SKM-1 (cell line): Measurements from ENCODE around the gene ELMOD1.

Experiments used
- DNase-seq: peaks from one replicate; lab custom pipeline; 2025; ENCODE audit not compliant: unreplicated experiment; lab: John Stamatoyannopoulos, UW

ELMOD1 gene

GRCh38 chr11:107583629-107584195, 7.2 kb upstream of the ELMOD1 start:
- no peak for DNase-seq

GRCh38 chr11:107587306-107587979, 3.5 kb upstream of the ELMOD1 start:
- no peak for DNase-seq

GRCh38 chr11:107591378-107592230, 657 bp downstream of the ELMOD1 start:
- no peak for DNase-seq

DNA sequence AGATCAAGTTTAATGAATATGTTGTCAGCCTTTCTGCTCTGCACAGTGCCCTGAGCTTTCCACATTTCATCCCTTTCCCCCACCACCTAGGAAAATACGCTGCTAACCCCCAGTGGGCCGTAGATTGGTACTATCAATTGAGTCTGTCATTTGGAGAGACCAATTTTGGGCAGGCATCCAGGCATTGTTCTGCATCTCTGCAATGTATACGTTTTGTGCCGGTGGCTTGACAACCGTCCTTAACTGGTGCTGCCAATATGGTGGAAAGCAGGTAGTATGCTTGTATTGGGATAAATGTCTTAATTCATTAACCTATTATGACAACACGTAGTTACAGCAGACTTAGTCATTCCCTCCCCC, 1.3 kb downstream of the ELMOD1 start:
- no peak for DNase-seq

DNA sequence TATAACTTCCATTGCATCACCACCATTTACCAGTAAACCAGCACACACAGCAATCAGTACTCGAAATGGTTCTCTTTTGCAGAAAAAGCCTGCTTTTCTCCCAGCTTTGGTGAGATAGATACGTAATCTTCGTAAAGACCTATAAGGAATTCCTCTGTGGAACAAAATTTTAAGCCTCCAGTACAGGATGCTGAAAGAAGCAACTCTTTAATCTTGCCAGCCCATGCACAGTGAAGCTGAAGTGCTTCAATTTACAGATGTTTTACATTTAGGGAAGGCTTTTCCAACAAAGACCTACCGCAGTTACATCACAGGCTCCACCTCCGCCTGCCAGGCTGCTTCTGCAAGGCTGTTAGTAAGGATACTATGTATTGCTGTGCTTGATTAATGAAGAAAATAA, 1.9 kb downstream of the ELMOD1 start:
- DNase-seq, result no peak

- DNase-seq, result no peak
Observed at GRCh38 chr11:107593951-107594350, 3.0 kb downstream of the ELMOD1 start.

DNA sequence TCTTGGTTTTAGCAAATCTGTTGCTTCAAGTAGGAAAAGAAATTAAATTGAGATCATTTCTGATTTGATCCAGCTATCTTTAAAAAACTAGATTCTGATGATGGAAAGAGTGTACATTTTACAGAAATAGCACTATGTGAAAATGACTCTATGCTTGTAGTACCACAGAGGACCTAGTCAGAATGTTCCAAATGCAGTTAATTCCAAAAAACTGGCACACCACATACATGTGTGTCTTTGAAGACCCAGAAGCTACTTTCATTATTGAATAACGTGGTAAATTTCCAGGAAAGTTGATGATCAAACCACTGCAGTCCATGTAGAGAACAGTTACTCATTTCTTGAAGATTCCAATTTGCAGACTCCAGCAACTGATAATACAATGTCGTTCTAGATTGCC, 3.8 kb downstream of the ELMOD1 start:
- DNase-seq, result no peak

- DNase-seq, result no peak
Observed at GRCh38 chr11:107598225-107599139, 7.5 kb downstream of the ELMOD1 start.

DNA sequence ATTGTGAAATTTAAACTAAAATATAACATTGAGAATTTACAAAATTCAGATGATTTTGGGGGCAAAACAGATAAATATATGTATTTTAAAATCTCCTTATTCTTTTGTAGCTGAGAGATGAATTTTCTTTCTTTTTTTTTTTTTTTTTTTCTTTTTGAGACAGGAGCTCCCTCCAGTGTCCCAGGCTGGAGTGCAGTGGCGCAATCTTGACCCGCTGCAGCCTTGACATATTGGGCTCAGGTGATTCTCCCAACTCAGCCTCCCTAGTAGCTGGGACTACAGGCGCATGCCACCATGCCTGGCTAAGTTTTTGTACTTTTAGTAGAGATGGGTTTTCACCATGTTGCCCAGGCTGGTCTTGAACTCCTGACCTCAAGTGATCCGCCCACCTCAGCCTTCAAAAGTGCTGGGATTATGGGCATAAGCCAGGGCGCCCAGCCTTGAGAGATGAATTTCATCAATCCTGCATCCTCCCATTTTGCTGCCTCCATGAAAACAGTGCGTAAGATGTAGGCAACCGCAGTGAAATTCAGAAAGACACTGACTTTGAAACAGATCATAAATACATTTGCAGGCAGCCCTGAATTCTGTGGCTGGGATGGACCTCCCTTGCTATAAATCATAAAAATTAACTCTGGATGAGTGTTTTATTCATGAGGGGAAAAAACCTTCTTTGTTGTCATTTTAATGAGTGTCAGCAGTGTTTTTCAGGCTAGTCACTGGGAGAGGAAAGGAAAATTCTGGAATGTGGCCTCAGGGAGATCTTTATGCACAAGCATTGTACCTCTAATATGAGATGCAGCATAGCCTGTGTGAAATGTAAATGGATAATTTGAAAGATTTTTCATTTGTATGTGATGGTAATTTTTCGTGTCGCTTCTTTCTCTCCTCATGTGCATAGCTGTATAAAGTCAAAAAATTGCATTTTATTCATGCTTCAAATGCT, 14.4 kb downstream of the ELMOD1 start:
- no peak for DNase-seq

DNA sequence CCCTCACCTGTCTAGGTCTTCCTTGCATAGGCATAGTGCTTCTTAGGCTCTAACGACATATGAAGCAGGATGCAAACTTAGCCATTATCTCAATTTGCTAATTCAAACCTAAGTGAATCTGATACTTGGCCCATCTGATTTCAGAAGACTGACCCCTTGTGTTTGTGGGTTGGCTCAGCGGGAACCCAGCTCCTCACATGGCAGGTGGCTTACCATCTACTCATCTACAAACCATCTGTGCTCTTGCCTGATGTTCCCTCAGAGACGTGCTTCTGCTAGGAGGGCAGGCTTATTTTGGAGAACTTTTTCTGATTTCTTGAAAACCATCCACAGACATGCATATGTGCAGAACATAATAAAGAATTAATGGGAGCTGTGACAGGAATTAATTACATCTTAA, 15.2 kb downstream of the ELMOD1 start:
- DNase-seq, result no peak

DNA sequence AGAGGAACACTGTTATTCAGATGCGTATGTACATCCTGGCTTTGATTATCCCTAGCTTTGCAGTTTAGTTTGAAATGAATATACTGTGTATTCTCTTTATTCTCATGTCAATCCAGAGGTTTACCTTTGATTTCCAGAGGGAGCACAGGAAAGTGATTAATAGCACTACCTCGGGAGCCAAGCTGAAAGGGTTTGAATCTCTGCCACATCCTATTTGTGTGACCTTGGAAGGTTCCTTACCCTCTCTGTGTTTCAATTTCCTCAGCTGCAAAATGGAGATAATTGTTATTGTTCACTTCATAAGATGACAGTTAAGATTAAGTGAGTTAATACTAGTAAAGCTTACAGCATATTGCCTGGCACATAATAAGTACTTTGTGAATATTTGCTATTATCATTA, 17.9 kb downstream of the ELMOD1 start:
- no peak for DNase-seq

- no peak for DNase-seq
Observed at GRCh38 chr11:107609400-107610218, 18.7 kb downstream of the ELMOD1 start.

GRCh38 chr11:107612445-107612844, 21.5 kb downstream of the ELMOD1 start:
- no peak for DNase-seq

- no peak for DNase-seq
Observed at GRCh38 chr11:107619926-107620325, 29.0 kb downstream of the ELMOD1 start.

DNA sequence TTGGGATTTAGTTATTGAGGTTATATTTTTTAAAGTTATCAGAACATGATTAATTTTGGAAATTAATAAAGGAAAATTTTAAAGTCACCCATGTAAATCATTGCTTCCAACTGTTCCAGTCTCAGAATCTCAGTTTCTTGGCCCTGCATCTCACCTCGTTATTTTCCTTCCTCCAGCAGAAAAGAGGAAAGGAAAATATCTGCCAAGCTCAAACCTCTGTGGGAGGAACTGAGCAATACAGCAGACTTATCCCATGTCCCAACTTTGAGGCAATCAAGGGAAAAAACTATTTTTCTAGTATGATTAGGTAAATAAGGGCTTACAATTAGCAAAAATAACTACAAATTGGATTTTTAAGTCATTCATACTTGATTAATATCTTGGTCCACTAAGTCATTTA, 30.1 kb downstream of the ELMOD1 start:
- DNase-seq, result no peak

DNA sequence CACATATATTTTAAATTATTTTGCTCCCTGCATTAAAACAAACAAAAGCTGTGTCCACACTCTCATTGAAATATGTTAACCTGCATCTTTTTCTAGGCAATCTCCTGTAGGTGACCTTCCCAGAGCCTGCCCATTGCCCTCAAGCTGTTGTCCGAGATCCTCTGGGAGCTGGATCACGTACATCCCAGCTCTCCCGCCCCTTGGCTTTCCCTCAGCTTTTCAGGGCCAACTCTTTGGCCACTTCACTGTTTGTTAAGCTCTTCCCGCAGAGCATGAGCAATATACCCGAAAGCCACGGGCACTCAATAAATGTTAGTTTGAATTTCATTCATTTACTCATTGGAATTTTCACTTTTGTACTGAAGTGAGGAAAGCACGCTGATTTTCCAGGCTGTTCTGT, 32.2 kb downstream of the ELMOD1 start:
- no peak for DNase-seq

GRCh38 chr11:107624983-107625684, 34.2 kb downstream of the ELMOD1 start:
- DNase-seq, result no peak

DNA sequence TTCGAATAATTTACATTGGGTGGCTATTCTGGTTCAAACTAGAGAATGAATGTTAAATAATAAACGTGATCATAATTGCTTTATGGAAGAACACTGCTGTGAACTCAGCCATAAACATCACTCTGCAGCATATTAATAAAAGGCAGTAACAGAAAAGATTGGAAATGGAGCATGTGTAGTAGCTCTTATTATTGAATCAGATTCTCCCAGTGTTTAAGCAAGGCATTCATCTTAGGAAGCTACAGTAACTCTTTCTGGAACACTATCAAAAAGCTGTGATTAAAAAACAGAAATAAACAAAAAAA, 34.7 kb downstream of the ELMOD1 start:
- no peak for DNase-seq

GRCh38 chr11:107631043-107631442, 40.1 kb downstream of the ELMOD1 start:
- no peak for DNase-seq
